Body of pancreas (tissue), 4 donors: ENCODE measurements around the gene GPER1.

ENCODE experiments used
- POLR2A ChIP-seq, 3 donors: fragments of 450-650 bp; IDR thresholded peaks; one replicate each; pipeline ENCODE4 v1.6.1; 2016; ENCODE audit warnings: antibody characterized with exemption in 3 of 3, mild to moderate bottlenecking in 2 of 3
- TF ChIP-seq, protein P1 (sequence below), 7 experiments: fragments of 450-650 bp in 4 of 7; fragments of 200-600 bp in 3 of 7; sonication (generic) in 3 of 7; IDR thresholded peaks; one replicate each; pipeline ENCODE4 v1.5.1; 2016 to 2019; ENCODE audit warnings: antibody characterized with exemption in 7 of 7

DNA sequence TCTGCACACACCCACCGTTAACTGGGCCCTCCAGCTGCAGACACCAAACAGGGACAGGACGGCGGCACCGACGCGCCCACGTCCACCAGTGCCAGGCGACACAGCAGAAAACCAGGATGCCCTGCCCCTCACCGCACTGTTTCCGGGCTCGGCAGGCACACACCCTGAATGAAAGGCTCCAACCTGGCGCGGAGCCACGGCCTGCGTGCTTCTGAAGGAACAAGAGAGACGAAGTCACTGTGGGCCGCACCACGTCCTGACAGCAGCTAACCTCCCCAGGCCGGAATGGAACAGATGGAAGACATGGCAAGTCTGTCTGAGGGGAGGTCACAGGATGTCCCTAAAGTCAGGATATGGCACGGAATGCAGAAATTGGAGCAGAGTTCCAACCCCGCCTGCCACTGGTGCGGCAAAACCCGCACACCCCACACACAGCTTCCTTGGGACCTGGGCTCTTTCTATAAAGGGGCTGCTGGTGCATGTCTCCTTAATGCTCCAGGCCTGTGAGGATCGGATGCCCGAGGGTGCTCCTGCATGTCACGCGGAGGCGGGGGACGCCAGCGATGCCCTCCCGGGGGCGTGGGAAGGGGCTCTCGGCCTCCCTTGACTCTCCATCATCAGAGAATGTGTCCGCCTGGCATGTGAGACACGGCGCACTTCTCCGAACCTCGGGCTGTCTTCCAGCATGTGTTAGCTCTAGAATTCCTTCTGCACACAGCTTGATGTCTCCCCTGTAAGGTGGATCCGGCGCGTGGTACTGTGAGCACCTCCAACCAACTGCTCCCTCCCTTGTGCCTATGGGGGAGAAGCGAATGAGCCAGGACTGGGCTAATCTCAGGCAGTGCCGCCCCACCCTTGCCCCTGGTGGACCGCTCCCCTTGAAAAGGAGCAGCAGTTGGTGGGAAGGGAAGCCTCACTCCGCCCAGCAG is 3.9 kb upstream of the GPER1 start:
- TF ChIP-seq, protein P1, sequence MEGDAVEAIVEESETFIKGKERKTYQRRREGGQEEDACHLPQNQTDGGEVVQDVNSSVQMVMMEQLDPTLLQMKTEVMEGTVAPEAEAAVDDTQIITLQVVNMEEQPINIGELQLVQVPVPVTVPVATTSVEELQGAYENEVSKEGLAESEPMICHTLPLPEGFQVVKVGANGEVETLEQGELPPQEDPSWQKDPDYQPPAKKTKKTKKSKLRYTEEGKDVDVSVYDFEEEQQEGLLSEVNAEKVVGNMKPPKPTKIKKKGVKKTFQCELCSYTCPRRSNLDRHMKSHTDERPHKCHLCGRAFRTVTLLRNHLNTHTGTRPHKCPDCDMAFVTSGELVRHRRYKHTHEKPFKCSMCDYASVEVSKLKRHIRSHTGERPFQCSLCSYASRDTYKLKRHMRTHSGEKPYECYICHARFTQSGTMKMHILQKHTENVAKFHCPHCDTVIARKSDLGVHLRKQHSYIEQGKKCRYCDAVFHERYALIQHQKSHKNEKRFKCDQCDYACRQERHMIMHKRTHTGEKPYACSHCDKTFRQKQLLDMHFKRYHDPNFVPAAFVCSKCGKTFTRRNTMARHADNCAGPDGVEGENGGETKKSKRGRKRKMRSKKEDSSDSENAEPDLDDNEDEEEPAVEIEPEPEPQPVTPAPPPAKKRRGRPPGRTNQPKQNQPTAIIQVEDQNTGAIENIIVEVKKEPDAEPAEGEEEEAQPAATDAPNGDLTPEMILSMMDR (IDR thresholded peaks at IDR 0.05), result no peak
- TF ChIP-seq POLR2A (IDR thresholded peaks at IDR 0.05), result no peak
